ENCODE measurements around the gene WWC2.

WWC2 gene

DNA sequence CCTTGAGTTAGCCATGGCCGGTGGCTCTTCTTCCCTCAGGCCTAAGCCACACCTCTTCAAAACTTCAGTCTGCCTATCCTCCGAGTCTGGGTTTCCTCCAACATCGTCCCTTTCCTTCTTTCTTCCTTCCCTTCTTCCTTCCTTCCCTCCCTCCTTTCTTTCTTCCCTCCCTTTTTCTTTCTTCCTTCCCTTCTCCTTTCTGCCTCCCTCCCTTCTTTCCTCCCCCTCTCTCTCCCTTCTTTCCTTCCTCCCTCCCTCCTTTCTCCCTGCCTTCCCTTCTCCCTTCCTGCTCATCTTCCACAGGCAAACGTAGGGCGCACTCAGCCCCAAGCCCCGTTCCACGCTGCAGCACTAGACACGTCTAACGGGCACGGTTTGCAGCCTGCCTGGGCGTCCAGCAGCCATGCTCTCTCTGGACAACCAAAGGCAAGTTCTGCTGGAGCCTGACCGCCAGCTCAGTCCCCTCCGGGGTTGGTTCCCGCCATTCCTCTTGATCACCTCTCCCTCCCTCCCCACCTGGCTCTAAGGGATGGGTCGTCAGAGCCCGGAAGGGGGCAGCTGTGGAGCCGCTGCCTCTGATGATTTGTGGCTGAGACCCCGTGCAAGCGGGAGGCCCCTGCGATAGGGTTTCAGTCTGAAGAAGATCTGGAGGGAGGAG lies 257.2 kb downstream of the WWC2 start:
- H3K9ac ChIP-seq = no peak overlapping the region
- no peak overlapping the region for H3K4me3 ChIP-seq (ENCODE audit: low read depth, low read length)
- no peaks in the 10 kb centered on the region for H3K4me1 ChIP-seq
- H3K27ac ChIP-seq = no peak overlapping the region
- H3K36me3 ChIP-seq (ENCODE audit: control insufficient read depth, insufficient read depth, low read length) = no peaks in the 10 kb centered on the region
- TF ChIP-seq, protein P1, sequence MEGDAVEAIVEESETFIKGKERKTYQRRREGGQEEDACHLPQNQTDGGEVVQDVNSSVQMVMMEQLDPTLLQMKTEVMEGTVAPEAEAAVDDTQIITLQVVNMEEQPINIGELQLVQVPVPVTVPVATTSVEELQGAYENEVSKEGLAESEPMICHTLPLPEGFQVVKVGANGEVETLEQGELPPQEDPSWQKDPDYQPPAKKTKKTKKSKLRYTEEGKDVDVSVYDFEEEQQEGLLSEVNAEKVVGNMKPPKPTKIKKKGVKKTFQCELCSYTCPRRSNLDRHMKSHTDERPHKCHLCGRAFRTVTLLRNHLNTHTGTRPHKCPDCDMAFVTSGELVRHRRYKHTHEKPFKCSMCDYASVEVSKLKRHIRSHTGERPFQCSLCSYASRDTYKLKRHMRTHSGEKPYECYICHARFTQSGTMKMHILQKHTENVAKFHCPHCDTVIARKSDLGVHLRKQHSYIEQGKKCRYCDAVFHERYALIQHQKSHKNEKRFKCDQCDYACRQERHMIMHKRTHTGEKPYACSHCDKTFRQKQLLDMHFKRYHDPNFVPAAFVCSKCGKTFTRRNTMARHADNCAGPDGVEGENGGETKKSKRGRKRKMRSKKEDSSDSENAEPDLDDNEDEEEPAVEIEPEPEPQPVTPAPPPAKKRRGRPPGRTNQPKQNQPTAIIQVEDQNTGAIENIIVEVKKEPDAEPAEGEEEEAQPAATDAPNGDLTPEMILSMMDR (IDR thresholded peaks at IDR 0.05) = no peak
- no peak overlapping the region for H2AFZ ChIP-seq
- H3K79me2 ChIP-seq = no peaks in the 10 kb centered on the region
- no peaks in the 10 kb centered on the region for H3K9me3 ChIP-seq (ENCODE audit: control insufficient read depth, low read length)
- no peaks in the 10 kb centered on the region for H3K27me3 ChIP-seq (ENCODE audit: control insufficient read depth, insufficient read depth, low read length)
- no peak overlapping the region for H3K4me2 ChIP-seq (ENCODE audit: low read length)

DNA sequence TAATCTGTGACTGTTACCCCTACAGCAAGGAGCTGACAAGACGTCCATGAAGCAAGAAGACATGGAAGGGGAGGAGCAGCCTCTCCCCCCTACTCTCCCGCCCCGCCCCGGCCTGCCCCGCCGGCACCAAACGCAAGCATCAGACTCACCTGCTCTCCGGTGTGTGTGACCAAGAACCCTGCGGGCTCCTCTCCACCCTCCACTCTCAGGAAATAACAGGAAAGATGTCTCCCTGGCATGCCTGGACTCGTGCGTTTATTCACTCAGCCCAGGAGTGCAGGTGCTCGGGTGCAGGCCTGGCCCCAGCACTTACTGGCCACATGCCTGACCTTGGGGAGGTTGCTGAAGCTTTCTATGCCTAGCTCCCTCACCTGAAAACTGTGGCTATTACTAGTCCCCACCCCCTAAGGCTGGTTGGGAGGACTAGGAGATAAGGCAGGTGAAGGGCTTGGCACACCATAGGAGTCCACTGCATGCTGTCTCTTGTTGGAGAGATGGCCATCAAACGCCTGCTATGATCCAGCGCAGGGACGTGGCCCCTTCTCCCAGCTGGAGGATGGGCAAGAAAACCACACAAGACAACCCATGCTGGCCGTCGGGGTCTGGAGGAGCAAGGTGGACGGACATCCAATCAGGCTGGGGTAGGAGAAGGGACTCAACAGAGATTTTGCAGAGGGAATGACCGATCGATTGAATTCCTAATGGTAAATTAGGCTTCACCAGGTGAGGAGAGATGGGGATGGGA lies 258.0 kb downstream of the WWC2 start:
- Histone ChIP-seq H2AFZ (no peak overlapping the region), H3K36me3 (ENCODE audit: control insufficient read depth, insufficient read depth, low read length) (no peaks in the 10 kb centered on the region), H3K9ac (no peak overlapping the region), H3K4me2 (ENCODE audit: low read length) (no peak overlapping the region), H3K79me2 (no peaks in the 10 kb centered on the region), H3K4me3 (ENCODE audit: low read depth, low read length) (no peak overlapping the region), H3K27ac (no peak overlapping the region), H3K4me1 (no peaks in the 10 kb centered on the region), H3K9me3 (ENCODE audit: control insufficient read depth, low read length) (no peaks in the 10 kb centered on the region), H3K27me3 (ENCODE audit: control insufficient read depth, insufficient read depth, low read length) (no peaks in the 10 kb centered on the region)
- TF ChIP-seq, protein P1 (IDR thresholded peaks at IDR 0.05) = no peak

DNA sequence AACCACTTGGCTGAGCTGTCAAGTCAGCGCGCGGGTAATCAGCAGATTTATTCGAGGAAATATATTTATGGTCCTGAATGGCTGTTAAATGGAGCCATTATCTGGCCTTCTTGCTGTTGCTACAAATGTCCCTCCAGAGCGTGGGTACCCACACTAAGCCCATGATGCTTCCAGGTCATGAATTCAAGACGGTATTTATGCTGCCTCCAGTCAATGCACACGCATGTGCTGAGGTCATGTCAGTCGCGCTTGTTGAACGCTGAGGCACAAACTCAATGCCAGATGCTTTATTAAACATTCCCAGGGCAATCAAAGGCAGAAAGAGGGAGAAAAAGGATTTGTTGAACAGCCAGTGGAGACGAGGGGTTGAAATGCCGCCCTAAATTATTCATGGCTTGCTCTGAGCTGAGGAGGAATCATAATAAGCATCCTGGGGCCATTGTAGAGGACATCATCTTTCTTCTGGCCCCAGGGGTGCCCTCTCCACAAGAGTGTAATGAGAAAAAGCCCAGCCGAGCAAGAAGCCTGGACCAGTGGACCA lies 259.2 kb downstream of the WWC2 start:
- H3K27ac ChIP-seq = no peak overlapping the region
- no peaks in the 10 kb centered on the region for H3K27me3 ChIP-seq (ENCODE audit: control insufficient read depth, insufficient read depth, low read length)
- no peaks in the 10 kb centered on the region for H3K9me3 ChIP-seq (ENCODE audit: control insufficient read depth, low read length)
- no peak overlapping the region for H3K4me2 ChIP-seq (ENCODE audit: low read length)
- H3K4me1 ChIP-seq = no peaks in the 10 kb centered on the region
- H3K36me3 ChIP-seq (ENCODE audit: control insufficient read depth, insufficient read depth, low read length) = no peaks in the 10 kb centered on the region
- H3K4me3 ChIP-seq (ENCODE audit: low read depth, low read length) = no peak overlapping the region
- TF ChIP-seq, protein P1 (IDR thresholded peaks at IDR 0.05) = no peak
- no peak overlapping the region for H3K9ac ChIP-seq
- H3K79me2 ChIP-seq = no peaks in the 10 kb centered on the region
- H2AFZ ChIP-seq = no peak overlapping the region

DNA sequence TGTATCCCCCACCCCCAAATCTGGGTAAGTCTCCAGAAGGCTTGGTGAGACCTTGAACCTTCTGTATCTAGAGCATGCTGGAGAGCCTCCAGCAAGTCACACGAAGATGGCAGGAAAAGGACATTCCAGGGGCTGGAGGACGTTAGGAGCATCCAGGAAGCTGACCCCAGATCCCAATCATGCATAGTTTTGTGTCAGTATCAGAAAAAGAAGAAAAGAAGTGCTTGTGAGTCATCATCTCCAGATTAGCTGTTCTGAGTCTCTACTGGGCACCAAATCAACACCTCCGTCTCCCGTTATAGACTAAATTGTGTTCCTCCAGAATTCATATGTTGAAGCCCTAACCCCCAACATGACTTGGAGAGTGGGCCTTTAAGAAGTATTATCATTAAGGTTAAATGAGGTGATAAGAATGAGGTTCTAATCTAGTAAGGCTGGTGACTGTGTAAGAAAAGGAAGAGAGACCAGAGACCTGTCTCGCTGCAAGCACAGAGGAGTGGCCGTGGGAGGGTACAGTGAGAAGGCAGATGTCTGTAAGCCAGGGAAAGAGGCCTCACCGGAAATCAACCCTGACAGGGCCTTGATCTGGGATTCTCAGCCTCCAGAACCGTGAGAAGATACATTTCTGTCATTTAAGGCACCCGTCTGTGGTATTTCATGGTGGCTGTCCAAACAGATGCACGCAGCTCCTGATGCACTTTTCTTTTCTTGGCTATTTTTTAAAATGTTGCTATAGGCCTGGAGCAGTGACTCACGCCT lies 261.3 kb downstream of the WWC2 start:
- TF ChIP-seq, protein P1 (IDR thresholded peaks at IDR 0.05) = no peak

More for the DNA sequence above, 261.3 kb downstream of the WWC2 start:
- Histone ChIP-seq H3K79me2 (no peaks in the 10 kb centered on the region), H3K27ac (no peak overlapping the region), H3K27me3 (ENCODE audit: control insufficient read depth, insufficient read depth, low read length) (no peaks in the 10 kb centered on the region), H3K4me1 (no peaks in the 10 kb centered on the region), H2AFZ (no peak overlapping the region), H3K9me3 (ENCODE audit: control insufficient read depth, low read length) (no peaks in the 10 kb centered on the region), H3K4me2 (ENCODE audit: low read length) (no peak overlapping the region), H3K9ac (no peak overlapping the region), H3K36me3 (ENCODE audit: control insufficient read depth, insufficient read depth, low read length) (no peaks in the 10 kb centered on the region), H3K4me3 (ENCODE audit: low read depth, low read length) (no peak overlapping the region)

All from parathyroid adenoma (tissue), 2 donors.